Activated CD4-positive, alpha-beta memory T cell treated with anti-CD3 and anti-CD28 coated beads for 36 hours (primary cell): ENCODE measurements around the gene CD4. TPM values are rescaled to one million over a fixed set of nuclear protein-coding genes. Genes with fewer than 3 reads are reported as not detected.

Source experiments
- CTCF ChIA-PET: fragments of 350-600 bp; sonication (Branson Sonifier 250); formaldehyde crosslinking; loops from one replicate; lab custom pipeline; 2021; ENCODE audit warnings: antibody characterized with exemption, inconsistent platforms; lab: Charles Lee
- POLR2A ChIA-PET: fragments of 350-600 bp; sonication (Branson Sonifier 250); formaldehyde crosslinking; loops from one replicate; lab custom pipeline; 2021; ENCODE audit warnings: antibody characterized with exemption; lab: Charles Lee
- DNase-seq: peaks from one replicate; pipeline ENCODE4 v3.0.0-alpha.2; 2020
- H3K27ac Mint-ChIP-seq: one replicate; pipeline ENCODE4 v1.8.0; 2021; ENCODE audit warnings: mixed read lengths
- H3K27me3 Mint-ChIP-seq: one replicate; pipeline ENCODE4 v1.8.0; 2021; ENCODE audit warnings: mixed read lengths
- H3K36me3 Mint-ChIP-seq: one replicate; pipeline ENCODE4 v1.8.0; 2021; ENCODE audit warnings: mixed read lengths
- H3K4me1 Mint-ChIP-seq: one replicate; pipeline ENCODE4 v1.8.0; 2021; ENCODE audit warnings: low read depth, mixed read lengths
- H3K4me3 Mint-ChIP-seq: one replicate; pipeline ENCODE4 v1.8.0; 2021; ENCODE audit warnings: mild to moderate bottlenecking, mixed read lengths
- H3K9me3 Mint-ChIP-seq: one replicate; pipeline ENCODE4 v1.8.0; 2021; ENCODE audit warnings: mixed read lengths
- intact Hi-C: fragments of 100-400 bp; cut with micrococcal nuclease; formaldehyde crosslinking; loops from one replicate; pipeline ENCODE4 v1.15.1; 2023
- total RNA-seq, 2 experiments: library from RNA; stranded (reverse); gene quantifications; one replicate each; pipeline ENCODE4 v1.2.3, GENCODE V29; 2021

Gene CD4
- total RNA-seq, 2 experiments from 2014 or later: 290 to 300 TPM

- CTCF ChIA-PET: interaction anchor here (0.6 to 2.8 kb wide), 14 partner anchors 13 to 155 kb away, joined by 3 to 16 read pairs (median 3); partner anchors contain the start of gene MLF2
- H3K4me1 Mint-ChIP-seq: peaks cover 19% of the 10 kb centered on the region
- H3K36me3 Mint-ChIP-seq: no peaks in the 10 kb centered on the region
- H3K9me3 Mint-ChIP-seq: no peaks in the 10 kb centered on the region
- H3K27me3 Mint-ChIP-seq: peaks cover 29% of the 10 kb centered on the region
- no peak overlapping the region for H3K27ac Mint-ChIP-seq
- intact Hi-C loops: loop anchor here (5.0 kb wide), 2 partner anchors 142 to 212 kb away; partner anchors contain the start of gene ZNF384
- peak overlapping the region; percentile 77 for H3K4me3 Mint-ChIP-seq
- POLR2A ChIA-PET: interaction anchor here (0.8 to 2.2 kb wide), 8 partner anchors 11 to 105 kb away, joined by 3 to 7 read pairs (median 4); partner anchors contain the start of genes CD4, CDCA3, COPS7A and GNB3
- DNase-seq: peak; percentile 50
These were observed 39.6 kb downstream of the CD4 start for GRCh38 chr12:6828781-6829535.

- Mint-ChIP-seq H3K36me3 (no peaks in the 10 kb centered on the region), H3K27me3 (peaks cover 26% of the 10 kb centered on the region), H3K9me3 (no peaks in the 10 kb centered on the region), H3K4me3 (peak overlapping the region; percentile 77), H3K4me1 (peaks cover 19% of the 10 kb centered on the region), H3K27ac (no peak overlapping the region)
- intact Hi-C loops: loop anchor here (5.0 kb wide), 2 partner anchors 142 to 212 kb away; partner anchors contain the start of gene ZNF384
- CTCF ChIA-PET: interaction anchor here (0.9 to 2.8 kb wide), 9 partner anchors 9 to 76 kb away, joined by 3 to 16 read pairs (median 3); partner anchors contain the start of gene MLF2
- POLR2A ChIA-PET: interaction anchor here (1.0 to 2.2 kb wide), 7 partner anchors 11 to 106 kb away, joined by 3 to 7 read pairs (median 5); partner anchors contain the start of genes CD4, CDCA3, COPS7A and GNB3
- DNase-seq: no peak
These were observed 40.4 kb downstream of the CD4 start for GRCh38 chr12:6829536-6830220.

- DNase-seq: no peak
- Mint-ChIP-seq H3K4me3 (no peak overlapping the region), H3K27ac (no peak overlapping the region), H3K27me3 (peaks cover 25% of the 10 kb centered on the region), H3K9me3 (no peaks in the 10 kb centered on the region), H3K4me1 (peaks cover 18% of the 10 kb centered on the region), H3K36me3 (no peaks in the 10 kb centered on the region)
- ChIA-PET CTCF (interaction anchor here (0.9 to 2.7 kb wide), 5 partner anchors 8 to 77 kb away, joined by 3 to 16 read pairs (median 3); partner anchors contain the start of genes GPR162 and MLF2), POLR2A (interaction anchor here (0.5 to 2.2 kb wide), 3 partner anchors 21 to 77 kb away, joined by 3 to 6 read pairs (median 4); partner anchors contain the start of genes CDCA3, MLF2 and USP5)
- intact Hi-C loops: no loop called here
These were observed 41.1 kb downstream of the CD4 start for GRCh38 chr12:6830286-6830890.

GRCh38 chr12:6830999-6831398 lies 41.7 kb downstream of the CD4 start:
- peaks cover 18% of the 10 kb centered on the region for H3K4me1 Mint-ChIP-seq
- POLR2A ChIA-PET: interaction anchor here (0.5 to 1.0 kb wide), 2 partner anchors 26 to 78 kb away, joined by 3 to 4 read pairs; partner anchors contain the start of gene MLF2
- H3K27me3 Mint-ChIP-seq: peaks cover 23% of the 10 kb centered on the region
- intact Hi-C loops: no loop called here
- no peaks in the 10 kb centered on the region for H3K36me3 Mint-ChIP-seq
- no peak overlapping the region for H3K27ac Mint-ChIP-seq
- no peaks in the 10 kb centered on the region for H3K9me3 Mint-ChIP-seq
- DNase-seq: no peak
- CTCF ChIA-PET: interaction anchor here (0.9 to 2.7 kb wide), 5 partner anchors 8 to 78 kb away, joined by 3 to 16 read pairs (median 3); partner anchors contain the start of genes GPR162 and MLF2
- H3K4me3 Mint-ChIP-seq: no peak overlapping the region

GRCh38 chr12:6831450-6831995 lies 42.2 kb downstream of the CD4 start:
- ChIA-PET POLR2A (no interaction called here), CTCF (interaction anchor here (0.9 to 2.7 kb wide), 4 partner anchors 10 to 78 kb away, joined by 3 to 16 read pairs (median 4); partner anchors contain the start of genes GPR162 and MLF2)
- Mint-ChIP-seq H3K36me3 (no peaks in the 10 kb centered on the region), H3K4me1 (peaks cover 18% of the 10 kb centered on the region), H3K27me3 (peaks cover 18% of the 10 kb centered on the region), H3K4me3 (no peak overlapping the region), H3K9me3 (no peaks in the 10 kb centered on the region), H3K27ac (no peak overlapping the region)
- intact Hi-C loops: no loop called here
- DNase-seq: no peak

GRCh38 chr12:6832125-6832524 lies 42.8 kb downstream of the CD4 start:
- ChIA-PET POLR2A (no interaction called here), CTCF (interaction anchor here (0.6 to 6.0 kb wide), 7 partner anchors 13 to 214 kb away, joined by 3 to 41 read pairs (median 3); partner anchors contain the start of genes CDCA3, MLF2 and USP5)
- DNase-seq: no peak
- Mint-ChIP-seq H3K4me3 (no peak overlapping the region), H3K4me1 (peaks cover 18% of the 10 kb centered on the region), H3K27ac (no peak overlapping the region), H3K36me3 (no peaks in the 10 kb centered on the region), H3K9me3 (no peaks in the 10 kb centered on the region), H3K27me3 (peaks cover 14% of the 10 kb centered on the region)
- intact Hi-C loops: no loop called here

- ChIA-PET POLR2A (interaction anchor here (1.1 kb wide), 1 partner anchor 44 kb away, joined by 5 read pairs; the partner anchor contains the start of gene CD4), CTCF (interaction anchor here (1.0 to 6.0 kb wide), 8 partner anchors 9 to 80 kb away, joined by 3 to 44 read pairs (median 23); partner anchors contain the start of genes CDCA3, MLF2, SPSB2 and USP5)
- peaks cover 10% of the 10 kb centered on the region for H3K4me1 Mint-ChIP-seq
- no peak for DNase-seq
- peaks cover 7% of the 10 kb centered on the region for H3K27me3 Mint-ChIP-seq
- intact Hi-C loops: no loop called here
- no peaks in the 10 kb centered on the region for H3K36me3 Mint-ChIP-seq
- H3K9me3 Mint-ChIP-seq: no peaks in the 10 kb centered on the region
- H3K4me3 Mint-ChIP-seq: no peak overlapping the region
- H3K27ac Mint-ChIP-seq: no peak overlapping the region
These were observed 44.0 kb downstream of the CD4 start for GRCh38 chr12:6833189-6833890.

GRCh38 chr12:6834254-6834653 lies 44.9 kb downstream of the CD4 start:
- POLR2A ChIA-PET: interaction anchor here (0.8 to 1.8 kb wide), 2 partner anchors 17 to 45 kb away, joined by 3 to 6 read pairs; partner anchors contain the start of genes CD4, CDCA3 and USP5

GRCh38 chr12:6834873-6835272 lies 45.5 kb downstream of the CD4 start:
- ChIA-PET POLR2A (interaction anchor here (0.8 to 1.8 kb wide), 2 partner anchors 17 to 45 kb away, joined by 3 to 6 read pairs; partner anchors contain the start of genes CD4, CDCA3 and USP5), CTCF (interaction anchor here (0.8 to 6.0 kb wide), 18 partner anchors 10 to 282 kb away, joined by 3 to 44 read pairs (median 5); partner anchors contain the start of genes CDCA3, COPS7A, GPR162 and MLF2)
- Mint-ChIP-seq H3K27me3 (no peaks in the 10 kb centered on the region), H3K36me3 (no peaks in the 10 kb centered on the region), H3K4me1 (peaks cover 2% of the 10 kb centered on the region), H3K9me3 (no peaks in the 10 kb centered on the region), H3K27ac (no peak overlapping the region), H3K4me3 (no peak overlapping the region)
- DNase-seq: no peak
- intact Hi-C loops: no loop called here

More at GRCh38 chr12:6834254-6834653, 44.9 kb downstream of the CD4 start:
- Mint-ChIP-seq H3K27me3 (peaks cover 3% of the 10 kb centered on the region), H3K4me3 (no peak overlapping the region), H3K9me3 (no peaks in the 10 kb centered on the region), H3K4me1 (peaks cover 5% of the 10 kb centered on the region), H3K36me3 (no peaks in the 10 kb centered on the region), H3K27ac (no peak overlapping the region)
- intact Hi-C loops: no loop called here
- CTCF ChIA-PET: interaction anchor here (0.8 to 6.0 kb wide), 17 partner anchors 10 to 281 kb away, joined by 3 to 44 read pairs (median 5); partner anchors contain the start of genes CDCA3, COPS7A, GPR162 and MLF2
- DNase-seq: no peak

GRCh38 chr12:6836851-6837250 lies 47.5 kb downstream of the CD4 start:
- POLR2A ChIA-PET: interaction anchor here (1.4 to 1.9 kb wide), 2 partner anchors 16 to 36 kb away, joined by 5 read pairs; partner anchors contain the start of genes SPSB2 and USP5
- no peak for DNase-seq
- Mint-ChIP-seq H3K9me3 (no peaks in the 10 kb centered on the region), H3K4me1 (peaks cover 2% of the 10 kb centered on the region), H3K27ac (no peak overlapping the region), H3K27me3 (no peaks in the 10 kb centered on the region), H3K36me3 (no peaks in the 10 kb centered on the region), H3K4me3 (no peak overlapping the region)
- intact Hi-C loops: loop anchor here (1.0 kb wide), 1 partner anchor 32 kb away; no protein-coding TSS in a partner anchor
- CTCF ChIA-PET: interaction anchor here (1.3 to 6.0 kb wide), 6 partner anchors 8 to 84 kb away, joined by 3 to 44 read pairs (median 32); partner anchors contain the start of genes CDCA3, MLF2 and USP5
